Activated CD4-positive, alpha-beta T cell treated with anti-CD3 and anti-CD28 coated beads, Interleukin-2, amount 10 ng/mL, durations not matched to agents 24 days and 14 days (primary cell): Measurements from ENCODE around the gene PCSK4. TPM values are rescaled to one million over a fixed set of nuclear protein-coding genes. Genes with fewer than 3 reads are reported as not detected.

ENCODE experiments used
- DNase-seq: peaks from one replicate; pipeline ENCODE4 v3.0.0; 2022
- H3K27ac Mint-ChIP-seq: one replicate; pipeline ENCODE4 v1.8.0; 2022; ENCODE audit warnings: mild to moderate bottlenecking, mixed read lengths
- H3K27me3 Mint-ChIP-seq: one replicate; pipeline ENCODE4 v1.8.0; 2022; ENCODE audit warnings: mixed read lengths
- H3K36me3 Mint-ChIP-seq: one replicate; pipeline ENCODE4 v1.8.0; 2022; ENCODE audit warnings: low read depth, mild to moderate bottlenecking, mixed read lengths
- H3K4me1 Mint-ChIP-seq: one replicate; pipeline ENCODE4 v1.8.0; 2021; ENCODE audit warnings: mixed read lengths
- H3K4me3 Mint-ChIP-seq: one replicate; pipeline ENCODE4 v1.8.0; 2022; ENCODE audit warnings: mild to moderate bottlenecking, moderate library complexity, mixed read lengths
- H3K9me3 Mint-ChIP-seq: one replicate; pipeline ENCODE4 v1.8.0; 2021; ENCODE audit warnings: mixed read lengths
- intact Hi-C: fragments of 100-400 bp; cut with micrococcal nuclease; formaldehyde crosslinking; loops from one replicate; pipeline ENCODE4 v1.15.1; 2023
- total RNA-seq: library from RNA; stranded (reverse); gene quantifications from 2 replicates; pipeline ENCODE4 v1.2.3, GENCODE V29; 2022

The PCSK4 gene
- total RNA-seq, 1 donor from 2014 or later, result 1.0 TPM

GRCh38 chr19:1450735-1451731, 39.1 kb downstream of the PCSK4 start:
- DNase-seq, result no peak
- intact Hi-C loops, result no loop called here
- Mint-ChIP-seq H3K27me3 (peaks cover 59% of the 10 kb centered on the region), H3K4me1 (peaks cover 9% of the 10 kb centered on the region), H3K4me3 (no peak overlapping the region), H3K36me3 (peaks cover 2% of the 10 kb centered on the region), H3K27ac (no peak overlapping the region), H3K9me3 (no peaks in the 10 kb centered on the region)

GRCh38 chr19:1449467-1450442, 40.4 kb downstream of the PCSK4 start, which contains the start of gene APC2:
Gene APC2, plus strand, starts transcription at chr19:1450121. Its CDS starts 2,881 bp downstream, at chr19:1453002.
- Mint-ChIP-seq H3K27me3 (peaks cover 51% of the 10 kb centered on the region), H3K36me3 (no peaks in the 10 kb centered on the region), H3K27ac (no peak within 1 kb of the TSS), H3K9me3 (no peaks in the 10 kb centered on the region), H3K4me1 (peaks cover 3% of the 10 kb centered on the region), H3K4me3 (peak within 1 kb of the TSS; percentile 40)
- intact Hi-C loops, result loop anchor here (5.0 kb wide), 1 partner anchor 63 kb away; the partner anchor contains the start of gene ADAMTSL5
- DNase-seq, result peak; percentile 83

GRCh38 chr19:1447944-1448343, 42.2 kb downstream of the PCSK4 start:
- Mint-ChIP-seq H3K27ac (no peak overlapping the region), H3K27me3 (peaks cover 45% of the 10 kb centered on the region), H3K4me1 (peaks cover 6% of the 10 kb centered on the region), H3K4me3 (no peak overlapping the region), H3K36me3 (no peaks in the 10 kb centered on the region), H3K9me3 (no peaks in the 10 kb centered on the region)
- DNase-seq, result no peak
- intact Hi-C loops, result loop anchor here (5.0 kb wide), 1 partner anchor 64 kb away; the partner anchor contains the start of gene ADAMTSL5

GRCh38 chr19:1447504-1447903, 42.6 kb downstream of the PCSK4 start:
- no peak overlapping the region for H3K27ac Mint-ChIP-seq
- DNase-seq, result no peak
- H3K36me3 Mint-ChIP-seq, result peaks cover 3% of the 10 kb centered on the region
- H3K27me3 Mint-ChIP-seq, result peaks cover 41% of the 10 kb centered on the region
- intact Hi-C loops, result loop anchor here (5.0 kb wide), 1 partner anchor 65 kb away; the partner anchor contains the start of gene ADAMTSL5
- H3K4me3 Mint-ChIP-seq, result no peak overlapping the region
- H3K9me3 Mint-ChIP-seq, result no peaks in the 10 kb centered on the region
- H3K4me1 Mint-ChIP-seq, result peaks cover 8% of the 10 kb centered on the region

GRCh38 chr19:1446713-1447481, 43.3 kb downstream of the PCSK4 start:
- Mint-ChIP-seq H3K9me3 (no peaks in the 10 kb centered on the region), H3K36me3 (peaks cover 10% of the 10 kb centered on the region), H3K4me1 (peaks cover 8% of the 10 kb centered on the region), H3K27ac (no peak overlapping the region), H3K4me3 (peak overlapping the region; percentile 35), H3K27me3 (peaks cover 38% of the 10 kb centered on the region)
- intact Hi-C loops, result loop anchor here (5.0 kb wide), 1 partner anchor 65 kb away; the partner anchor contains the start of gene ADAMTSL5
- DNase-seq, result peak; percentile 81

- Mint-ChIP-seq H3K4me1 (peaks cover 8% of the 10 kb centered on the region), H3K4me3 (no peak overlapping the region)
- intact Hi-C loops, result loop anchor here (2.0 to 5.0 kb wide), 2 partner anchors 25 to 66 kb away; partner anchors contain the start of gene ADAMTSL5
Measured at GRCh38 chr19:1445932-1446712, 44.0 kb downstream of the PCSK4 start.

GRCh38 chr19:1445185-1445931, 44.8 kb downstream of the PCSK4 start:
- peaks cover 10% of the 10 kb centered on the region for H3K4me1 Mint-ChIP-seq
- peaks cover 24% of the 10 kb centered on the region for H3K36me3 Mint-ChIP-seq
- H3K4me3 Mint-ChIP-seq, result peak overlapping the region; percentile 78
- H3K9me3 Mint-ChIP-seq, result no peaks in the 10 kb centered on the region
- H3K27ac Mint-ChIP-seq, result no peak overlapping the region
- peaks cover 26% of the 10 kb centered on the region for H3K27me3 Mint-ChIP-seq
- peak; percentile 96 for DNase-seq
- intact Hi-C loops, result loop anchor here (2.0 to 5.0 kb wide), 2 partner anchors 25 to 67 kb away; partner anchors contain the start of gene ADAMTSL5

More at GRCh38 chr19:1445932-1446712, 44.0 kb downstream of the PCSK4 start:
- no peak overlapping the region for H3K27ac Mint-ChIP-seq
- H3K36me3 Mint-ChIP-seq, result peaks cover 17% of the 10 kb centered on the region
- no peaks in the 10 kb centered on the region for H3K9me3 Mint-ChIP-seq
- peaks cover 33% of the 10 kb centered on the region for H3K27me3 Mint-ChIP-seq
- DNase-seq, result no peak

- Mint-ChIP-seq H3K4me1 (peaks cover 21% of the 10 kb centered on the region), H3K36me3 (peaks cover 43% of the 10 kb centered on the region), H3K4me3 (peak overlapping the region; percentile 34), H3K9me3 (no peaks in the 10 kb centered on the region), H3K27me3 (peaks cover 4% of the 10 kb centered on the region), H3K27ac (no peak overlapping the region)
- DNase-seq, result no peak
- intact Hi-C loops, result no loop called here
Measured at GRCh38 chr19:1441677-1442438, 48.3 kb downstream of the PCSK4 start.

GRCh38 chr19:1441022-1441426, 49.1 kb downstream of the PCSK4 start:
- H3K27ac Mint-ChIP-seq, result peak overlapping the region; percentile 62
- no peaks in the 10 kb centered on the region for H3K9me3 Mint-ChIP-seq
- peaks cover 43% of the 10 kb centered on the region for H3K36me3 Mint-ChIP-seq
- H3K4me3 Mint-ChIP-seq, result peak overlapping the region; percentile 93
- peaks cover 21% of the 10 kb centered on the region for H3K4me1 Mint-ChIP-seq
- DNase-seq, result no peak
- intact Hi-C loops, result no loop called here
- peaks cover 2% of the 10 kb centered on the region for H3K27me3 Mint-ChIP-seq

GRCh38 chr19:1440418-1440801, 49.7 kb downstream of the PCSK4 start:
- peaks cover under 1% of the 10 kb centered on the region for H3K27me3 Mint-ChIP-seq
- intact Hi-C loops, result no loop called here
- no peaks in the 10 kb centered on the region for H3K9me3 Mint-ChIP-seq
- H3K4me3 Mint-ChIP-seq, result peak overlapping the region; percentile 93
- DNase-seq, result no peak
- H3K27ac Mint-ChIP-seq, result peak overlapping the region; percentile 74
- H3K36me3 Mint-ChIP-seq, result peaks cover 44% of the 10 kb centered on the region
- H3K4me1 Mint-ChIP-seq, result peaks cover 21% of the 10 kb centered on the region
